A673 (cell line): ENCODE results near the gene IGSF1. TPM values are rescaled to one million over a fixed set of nuclear protein-coding genes. Genes with fewer than 3 reads are reported as not detected.

Experiments used
- BruUV-seq: library from RNA; stranded (reverse); fragments of 400-500 nt; replicated peaks from 2 replicates; lab custom pipeline; 2021; lab: Mats Ljungman, UMichigan
- CTCF ChIA-PET: fragments of 300-600 bp; sonication (Branson Sonifier 250); formaldehyde crosslinking; loops from one replicate; lab custom pipeline; 2022; ENCODE audit warnings: antibody characterized with exemption; lab: Charles Lee
- POLR2A ChIA-PET: fragments of 300-600 bp; sonication (Branson Sonifier 250); formaldehyde crosslinking; loops from one replicate; lab custom pipeline; 2022; ENCODE audit warnings: antibody characterized with exemption; ENCODE audit not compliant: low non-redundant PET; lab: Charles Lee
- DNase-seq: peaks from one replicate; pipeline ENCODE4 v3.0.0-alpha.2; 2015; ENCODE audit warnings: low spot score
- H3K27ac ChIP-seq: fragments of 200-600 bp; sonication (generic); 2 replicates; pipeline ENCODE4 v1.5.1; 2016; ENCODE audit warnings: mixed run types, low read depth, mild to moderate bottlenecking, mixed read lengths, antibody characterized with exemption, low read length; ENCODE audit not compliant: poor library complexity, severe bottlenecking
- H3K27me3 ChIP-seq: fragments of 200-600 bp; sonication (generic); replicated peaks from 2 replicates; pipeline ENCODE4 v1.6.1; 2017; ENCODE audit warnings: mixed run types, low read depth, mild to moderate bottlenecking, mixed read lengths, antibody characterized with exemption, low read length; ENCODE audit not compliant: insufficient read depth, poor library complexity
- H3K36me3 ChIP-seq: fragments of 200-600 bp; sonication (generic); 2 replicates; pipeline ENCODE4 v1.6.1; 2016; ENCODE audit warnings: mixed run types, mild to moderate bottlenecking, mixed read lengths, antibody characterized with exemption, low read length; ENCODE audit not compliant: insufficient read depth, poor library complexity, severe bottlenecking
- H3K4me1 ChIP-seq: fragments of 200-600 bp; sonication (generic); 2 replicates; pipeline ENCODE4 v1.6.1; 2017; ENCODE audit warnings: mixed run types, mild to moderate bottlenecking, mixed read lengths, antibody characterized with exemption, low read length; ENCODE audit not compliant: insufficient read depth, poor library complexity, severe bottlenecking
- H3K4me3 ChIP-seq: fragments of 200-600 bp; sonication (generic); 2 replicates; pipeline ENCODE4 v1.5.1; 2016; ENCODE audit warnings: low read depth, mixed run types, mild to moderate bottlenecking, mixed read lengths, low read length; ENCODE audit not compliant: poor library complexity, severe bottlenecking
- H3K9me3 ChIP-seq: fragments of 200-600 bp; sonication (generic); 2 replicates; pipeline ENCODE4 v1.6.1; 2016; ENCODE audit warnings: mixed run types, low read depth, mild to moderate bottlenecking, mixed read lengths, antibody characterized with exemption, low read length; ENCODE audit not compliant: poor library complexity, severe bottlenecking
- CTCF ChIP-seq: fragments of 300-800, 200-600 bp; sonication (generic); conservative IDR thresholded peaks from 2 replicates; pipeline ENCODE4 v1.5.1; 2017; ENCODE audit warnings: low read depth, mild to moderate bottlenecking, antibody characterized with exemption, low read length, moderate library complexity, mixed read lengths
- EZH2 ChIP-seq: fragments of 200-600 bp; sonication (generic); IDR thresholded peaks from 2 replicates; pipeline ENCODE4 v1.6.1; 2017; ENCODE audit warnings: borderline replicate concordance, low read depth, mild to moderate bottlenecking, mixed read lengths, antibody characterized with exemption, low read length; ENCODE audit not compliant: poor library complexity, severe bottlenecking
- intact Hi-C: fragments of 100-400 bp; cut with micrococcal nuclease; formaldehyde crosslinking; loops from one replicate; pipeline ENCODE4 v1.10.0; 2022; ENCODE audit not compliant: unreplicated experiment
- total RNA-seq: library from RNA; stranded (reverse); gene quantifications from 2 replicates; pipeline ENCODE4 v1.2.3, GENCODE V29; 2021

IGSF1 gene
- total RNA-seq, 1 experiment from 2014 or later: not detected

- BruUV-seq: no TSS peak
- no peaks in the 10 kb centered on the region for H3K4me1 ChIP-seq
- no peaks in the 10 kb centered on the region for H3K9me3 ChIP-seq
- ChIA-PET POLR2A (no interaction called here), CTCF (no interaction called here)
- DNase-seq: no peak
- H3K27ac ChIP-seq: no peak overlapping the region
- peaks cover 24% of the 10 kb centered on the region for H3K27me3 ChIP-seq
- no peaks in the 10 kb centered on the region for H3K36me3 ChIP-seq
- H3K4me3 ChIP-seq: no peak overlapping the region
- intact Hi-C loops: no loop called here
- TF ChIP-seq EZH2: no peak
- TF ChIP-seq CTCF: no peak
These were observed 17.8 kb downstream of the IGSF1 start for GRCh38 chrX:131271274-131271673.

GRCh38 chrX:131270080-131270479 lies 19.0 kb downstream of the IGSF1 start:
- peaks cover 13% of the 10 kb centered on the region for H3K27me3 ChIP-seq
- ChIA-PET CTCF (no interaction called here), POLR2A (no interaction called here)
- no peaks in the 10 kb centered on the region for H3K36me3 ChIP-seq
- H3K4me3 ChIP-seq: no peak overlapping the region
- intact Hi-C loops: no loop called here
- DNase-seq: no peak
- H3K4me1 ChIP-seq: no peaks in the 10 kb centered on the region
- no peak for TF ChIP-seq CTCF
- TF ChIP-seq EZH2: no peak
- H3K27ac ChIP-seq: no peak overlapping the region
- no TSS peak for BruUV-seq
- H3K9me3 ChIP-seq: no peaks in the 10 kb centered on the region

- Histone ChIP-seq H3K9me3 (no peaks in the 10 kb centered on the region), H3K36me3 (no peaks in the 10 kb centered on the region), H3K27ac (no peak overlapping the region), H3K27me3 (no peaks in the 10 kb centered on the region), H3K4me3 (no peak overlapping the region), H3K4me1 (no peaks in the 10 kb centered on the region)
- ChIA-PET POLR2A (no interaction called here), CTCF (no interaction called here)
- no TSS peak for BruUV-seq
- no peak for DNase-seq
- TF ChIP-seq CTCF (no peak), EZH2 (no peak)
- intact Hi-C loops: loop anchor here (10.0 kb wide), 1 partner anchor 370 kb away; no protein-coding TSS in a partner anchor
These were observed 24.4 kb downstream of the IGSF1 start for GRCh38 chrX:131264665-131265064.
